GM21390 (cell line): ENCODE results near the gene FAM131C.
"Not testable (repeated sequence)": the region's sequence is repeated elsewhere in the genome, so short reads cannot be mapped to it uniquely, and the experiment has no call there.

ENCODE experiments used
- ATAC-seq: cut with Tn5 transposase; IDR thresholded peaks from one replicate; pipeline ENCODE4 v1.9.1; 2021; ENCODE audit not compliant: unreplicated experiment

Gene FAM131C

DNA sequence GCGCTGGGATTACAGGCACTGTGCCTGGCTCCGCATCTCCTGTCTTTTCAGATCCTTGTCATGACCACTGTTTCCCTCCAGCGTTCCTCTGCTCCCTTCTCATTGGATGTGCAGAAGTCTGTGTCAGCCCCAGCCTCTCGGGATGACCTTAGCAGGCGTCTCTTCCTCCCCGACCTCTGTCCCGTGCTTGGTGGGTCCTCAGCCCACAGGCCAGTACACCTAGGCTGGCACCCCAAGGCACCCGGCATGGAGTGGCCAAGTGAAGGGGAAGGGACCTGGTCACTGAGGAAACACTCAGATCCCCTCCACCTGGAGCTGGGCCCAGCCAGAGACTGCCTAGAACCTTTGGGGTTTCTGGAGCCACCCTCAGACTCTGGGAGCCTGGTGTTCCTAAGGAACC is 32.3 kb downstream of the FAM131C start:
- no peak for ATAC-seq

DNA sequence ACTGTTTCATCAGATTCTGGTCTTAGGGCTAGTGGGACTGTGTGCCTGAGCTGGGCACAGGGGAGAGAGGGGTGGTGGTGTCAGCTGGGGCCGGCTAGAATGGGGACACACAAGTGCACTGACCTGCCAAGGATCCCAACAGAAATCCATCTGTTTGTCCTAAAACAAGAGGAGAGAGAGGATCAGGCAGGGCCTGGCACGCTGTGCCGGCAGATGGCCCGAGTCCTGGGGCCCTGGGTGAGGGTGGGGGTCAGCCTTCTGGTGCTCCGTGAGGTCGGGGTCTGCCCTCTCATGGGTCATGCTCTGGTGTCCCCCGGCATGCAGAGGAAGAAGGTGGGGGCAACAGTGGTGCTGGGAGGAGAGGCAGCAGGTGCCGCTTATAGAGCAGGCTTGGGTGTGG is 33.6 kb downstream of the FAM131C start:
- ATAC-seq = not testable (repeated sequence)

DNA sequence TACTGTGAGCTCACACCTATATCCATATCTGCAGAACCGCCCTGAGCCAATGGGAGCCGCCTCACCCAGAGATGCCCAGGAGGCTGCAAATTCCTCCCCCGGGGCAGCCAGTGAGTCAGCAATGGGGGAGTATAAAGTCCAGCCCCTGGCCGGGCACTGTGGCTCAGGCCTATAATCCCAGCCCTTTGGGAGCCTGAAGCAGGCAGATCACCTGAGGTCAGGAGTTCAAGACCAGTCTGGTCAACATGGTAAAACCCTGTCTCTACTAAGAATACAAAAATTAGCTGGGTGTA is 34.9 kb downstream of the FAM131C start:
- ATAC-seq = no peak

DNA sequence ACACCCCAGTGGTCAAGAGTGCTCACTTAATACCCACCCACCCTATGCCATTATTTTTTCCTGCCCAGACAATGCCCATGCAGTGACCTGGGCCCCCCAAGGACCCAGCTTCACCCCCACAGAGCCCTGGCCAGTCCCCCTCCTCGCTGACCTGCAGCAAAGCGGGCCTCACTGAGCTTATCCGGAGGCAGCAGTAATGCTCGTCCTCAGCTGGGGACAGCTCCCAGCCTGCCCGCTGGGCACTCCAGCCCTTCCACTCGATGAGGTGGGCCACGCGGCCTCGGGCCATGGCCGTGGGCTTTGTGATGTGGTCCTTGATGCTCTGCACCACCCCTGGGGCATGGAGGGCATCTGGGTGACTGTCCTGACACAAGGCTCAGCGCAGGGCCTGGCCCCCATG is 37.0 kb downstream of the FAM131C start:
- not testable (repeated sequence) for ATAC-seq

DNA sequence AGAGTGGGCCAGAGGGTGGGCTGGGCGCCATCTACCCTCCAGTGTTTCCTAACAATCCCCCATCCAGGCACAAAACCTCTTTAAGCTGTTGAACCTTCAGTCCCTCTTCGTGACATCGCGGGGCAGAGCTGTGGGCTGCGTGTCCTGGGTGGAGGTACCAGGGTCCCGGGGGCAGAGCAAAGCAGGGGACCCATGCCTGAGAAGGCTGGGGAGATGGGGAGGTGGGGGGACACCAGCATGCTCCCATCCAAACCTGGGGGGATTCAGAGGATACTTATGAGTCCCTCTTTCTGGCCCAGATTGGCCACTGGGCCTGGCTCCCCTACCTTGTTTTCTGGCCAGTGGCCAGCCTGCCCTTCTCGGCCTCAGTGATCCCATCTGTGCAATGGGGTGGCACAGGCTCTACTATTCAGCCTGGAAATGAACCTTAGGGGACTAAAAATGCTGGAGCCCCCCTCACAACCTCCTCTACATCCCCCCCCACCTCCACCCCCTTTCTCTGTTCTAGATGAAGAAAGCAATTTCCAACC is 40.3 kb downstream of the FAM131C start:
- ATAC-seq = not testable (repeated sequence)

DNA sequence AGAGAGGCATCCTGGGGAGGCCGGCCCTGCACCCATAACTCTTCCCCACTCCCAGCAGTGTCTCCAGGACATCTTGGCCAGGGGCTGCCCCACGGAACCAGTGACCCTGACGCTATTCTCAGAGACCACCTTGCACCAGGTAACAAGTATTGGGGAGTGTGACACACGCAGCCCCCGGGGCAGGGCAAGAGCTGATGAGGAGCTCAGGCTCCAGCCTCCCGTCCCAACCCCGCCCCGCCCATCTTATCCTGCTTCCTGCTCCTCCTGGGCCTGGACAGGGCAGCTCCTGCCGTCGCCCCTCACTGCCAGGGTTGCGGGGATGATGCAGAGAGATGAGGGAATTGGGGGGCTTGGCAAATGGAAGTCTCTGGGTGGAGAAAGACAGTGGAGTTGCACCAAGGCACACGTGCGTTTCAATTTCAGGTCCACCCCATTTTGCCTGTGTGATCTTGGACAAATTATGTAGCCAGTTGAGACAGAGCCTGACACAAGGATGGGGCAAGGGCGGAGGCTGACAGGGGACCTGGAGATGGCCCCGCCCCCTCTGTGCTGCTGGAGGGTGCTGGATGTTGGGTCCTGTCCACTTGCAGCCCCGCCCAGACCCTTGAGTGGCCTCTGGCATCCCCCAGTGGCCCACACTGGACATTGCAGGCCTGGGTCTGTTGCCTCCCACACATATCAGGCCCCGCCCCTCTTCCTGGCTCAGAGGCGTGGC is 40.9 kb downstream of the FAM131C start:
- ATAC-seq = no peak

DNA sequence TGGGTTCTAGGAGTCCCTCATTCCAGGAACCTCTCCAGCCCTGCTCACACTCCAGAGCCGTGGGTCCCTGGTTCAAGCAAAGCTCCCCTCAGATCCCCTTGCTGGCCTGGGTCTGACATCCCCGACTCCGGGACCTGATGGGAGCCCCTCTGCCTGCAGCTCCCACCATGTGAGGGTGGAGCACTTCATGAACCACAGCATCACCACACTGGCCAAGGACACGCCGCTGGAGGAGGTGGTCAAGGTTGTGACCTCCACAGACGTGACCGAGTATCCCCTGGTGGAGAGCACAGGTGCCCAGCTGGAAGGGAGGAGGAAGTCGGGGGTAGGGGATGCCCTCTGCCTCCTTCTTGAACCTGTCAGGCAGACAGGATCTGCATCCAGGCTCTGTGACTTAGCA is 41.9 kb downstream of the FAM131C start:
- no peak for ATAC-seq

DNA sequence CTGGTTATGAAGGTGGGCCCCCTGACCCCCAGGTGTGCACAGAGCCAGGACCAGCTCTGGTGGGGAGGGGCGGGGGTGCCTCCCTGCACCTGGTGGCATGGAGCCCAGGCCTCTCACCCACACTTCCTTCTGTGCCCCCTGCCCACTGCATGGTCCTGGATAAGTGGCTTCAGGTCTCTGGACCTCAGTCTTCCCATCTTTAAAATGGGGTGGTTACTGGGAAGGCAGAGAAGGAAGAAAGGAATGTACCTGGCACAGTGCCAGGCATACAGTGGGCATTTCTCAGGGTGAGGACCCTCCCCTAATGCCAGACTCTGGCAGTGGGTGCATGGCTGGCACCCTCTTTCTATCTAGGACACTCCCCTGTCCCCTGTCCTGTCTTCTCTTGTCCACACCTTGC is 44.2 kb downstream of the FAM131C start:
- no peak for ATAC-seq

DNA sequence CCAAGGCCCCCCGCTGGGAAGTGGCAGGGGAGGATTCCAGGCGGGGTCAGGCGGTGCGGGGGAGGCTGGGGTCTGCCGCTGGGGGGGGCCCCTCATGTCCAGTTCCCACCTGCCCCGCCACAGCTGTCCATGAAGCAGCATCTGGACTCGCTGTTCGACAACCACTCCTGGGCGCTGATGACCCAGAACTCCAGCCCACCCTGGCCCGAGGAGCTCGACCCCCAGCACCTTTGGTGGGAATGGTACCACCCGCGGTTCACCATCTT is 44.5 kb downstream of the FAM131C start:
- not testable (repeated sequence) for ATAC-seq

DNA sequence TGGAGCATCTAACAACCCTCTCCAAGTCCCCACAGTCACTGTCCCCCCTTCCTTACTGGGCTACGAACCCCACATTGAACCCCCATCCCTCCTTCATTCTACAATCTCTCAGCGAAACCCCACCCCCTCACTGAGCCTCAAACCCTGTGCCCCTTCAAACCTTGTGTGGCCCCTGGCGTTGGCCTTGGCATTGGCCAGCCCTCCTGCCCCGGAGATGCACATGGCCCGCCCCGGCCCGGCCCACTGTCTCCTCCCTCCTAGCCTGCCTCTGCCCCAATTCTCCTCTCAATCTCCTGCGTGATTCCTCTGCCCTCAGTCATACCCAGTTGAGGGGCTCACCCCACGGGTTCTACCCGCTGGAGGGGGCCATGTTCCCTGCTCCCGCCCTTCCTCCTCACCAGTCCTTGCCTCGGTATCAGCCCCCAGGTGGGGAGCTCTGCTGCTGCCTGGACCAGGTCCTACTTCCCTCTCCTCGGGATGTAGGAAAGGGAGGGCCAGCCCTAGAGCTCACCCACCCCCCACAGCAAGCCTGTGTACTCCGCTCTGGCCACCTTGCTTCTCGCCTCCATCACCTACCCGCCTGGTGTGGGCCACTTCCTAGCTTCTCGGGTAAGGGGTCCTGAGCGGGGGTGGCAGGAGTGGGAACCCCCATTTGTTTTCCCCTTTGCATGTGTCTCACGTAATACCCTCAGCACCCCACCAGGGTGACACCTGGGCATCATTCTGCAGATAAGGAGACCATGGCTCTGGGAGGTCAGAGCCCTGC is 45.0 kb downstream of the FAM131C start:
- ATAC-seq = no peak

DNA sequence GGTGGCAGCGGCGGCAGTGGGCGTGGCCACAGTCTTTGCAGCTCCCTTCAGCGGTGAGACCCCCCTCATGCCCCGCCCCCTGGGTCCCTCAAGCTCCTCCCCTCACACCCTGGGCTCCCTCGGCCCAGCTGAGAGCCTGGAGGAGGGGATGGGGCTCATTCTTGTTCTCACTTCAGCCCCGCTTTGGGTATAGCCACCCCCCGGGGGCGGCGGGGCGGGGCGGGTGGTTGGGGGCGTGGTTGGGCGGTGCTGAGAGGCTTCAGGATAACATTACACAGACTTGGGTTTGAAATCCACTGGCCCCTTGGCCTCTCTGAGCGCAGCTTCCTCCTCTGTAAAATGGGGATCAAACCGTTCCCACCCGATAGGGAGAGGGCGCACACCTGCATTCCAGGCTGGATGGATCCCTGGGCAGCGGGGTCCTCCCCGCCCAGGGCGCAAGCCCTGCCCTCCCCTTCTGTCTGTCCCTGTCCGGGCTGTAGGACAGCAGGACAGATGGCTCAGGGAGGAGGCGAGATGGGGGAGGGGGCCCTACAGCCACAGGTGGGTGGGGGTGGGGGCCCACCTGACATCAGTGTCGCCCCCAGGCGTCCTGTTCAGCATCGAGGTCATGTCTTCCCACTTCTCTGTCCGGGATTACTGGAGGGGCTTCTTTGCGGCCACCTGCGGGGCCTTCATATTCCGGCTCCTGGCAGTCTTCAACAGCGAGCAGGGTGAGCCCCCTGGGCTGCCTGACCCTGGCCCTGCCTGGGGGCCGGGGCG is 46.5 kb downstream of the FAM131C start:
- no peak for ATAC-seq

DNA sequence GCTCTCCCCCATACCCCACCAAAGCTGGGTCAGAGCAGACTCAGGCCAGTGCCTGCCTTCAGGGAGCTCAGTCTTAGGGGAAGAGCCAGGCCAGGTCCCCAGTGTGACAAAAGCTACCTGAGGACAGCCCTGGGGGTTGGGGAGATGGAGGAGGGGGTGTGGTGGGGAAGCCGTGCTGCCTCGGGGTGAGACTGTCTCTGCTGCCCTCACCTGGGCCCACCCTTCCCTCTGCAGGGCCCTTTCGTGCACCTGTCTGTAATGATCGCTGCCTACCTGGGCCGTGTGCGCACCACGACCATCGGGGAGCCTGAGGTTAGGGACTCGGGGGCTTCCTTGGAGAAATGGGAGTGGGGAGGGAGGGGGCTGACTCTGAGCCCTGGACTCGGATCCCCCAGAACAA is 47.1 kb downstream of the FAM131C start:
- ATAC-seq = not testable (repeated sequence)

DNA sequence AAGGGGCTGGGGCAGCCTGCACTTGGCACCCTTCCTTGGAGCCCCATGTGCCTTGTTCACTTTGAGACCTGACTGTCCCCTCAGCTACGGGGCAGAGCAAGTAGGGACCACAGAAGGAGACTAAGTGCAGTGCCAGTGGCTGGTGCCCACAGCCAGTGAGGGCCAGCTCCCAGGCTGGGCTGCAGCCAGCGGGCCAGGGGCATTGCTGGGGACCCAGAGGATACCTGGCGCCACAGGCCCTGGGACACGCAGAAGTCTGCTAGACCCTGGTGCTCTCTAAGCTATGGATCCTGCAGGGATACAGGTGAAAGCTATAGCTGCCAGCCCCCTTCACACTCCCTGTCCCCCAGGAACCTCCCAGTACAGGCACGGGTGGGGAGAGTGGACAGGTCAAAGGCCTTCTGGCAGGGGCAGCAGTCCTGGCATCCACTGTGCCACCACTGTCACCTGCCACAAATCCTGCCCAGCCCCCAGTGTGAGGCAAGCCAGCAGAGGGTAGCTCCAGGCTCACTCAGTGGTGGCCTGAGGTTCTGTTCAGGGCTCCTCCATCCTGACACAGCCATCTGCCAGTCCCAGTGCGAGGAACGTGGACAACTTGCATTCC is 50.3 kb downstream of the FAM131C start:
- ATAC-seq = no peak

DNA sequence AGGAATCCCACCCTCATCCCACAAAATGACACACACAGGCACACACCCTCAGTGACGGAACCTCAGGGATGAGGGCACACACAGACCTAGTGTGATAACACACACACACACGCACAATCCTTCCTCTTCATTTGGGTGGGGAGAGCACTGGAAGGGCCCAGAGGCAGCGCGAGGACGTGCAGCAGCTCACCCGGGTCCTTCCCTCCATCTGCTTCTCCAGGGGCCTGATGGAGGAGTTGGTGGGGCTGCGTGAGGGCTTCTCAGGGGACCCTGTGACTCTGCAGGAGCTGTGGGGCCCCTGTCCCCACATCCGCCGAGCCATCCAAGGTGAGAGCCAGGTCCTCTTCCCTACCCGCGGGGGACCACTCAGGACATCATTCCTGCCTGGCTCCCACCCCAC is 51.1 kb downstream of the FAM131C start:
- no peak for ATAC-seq

DNA sequence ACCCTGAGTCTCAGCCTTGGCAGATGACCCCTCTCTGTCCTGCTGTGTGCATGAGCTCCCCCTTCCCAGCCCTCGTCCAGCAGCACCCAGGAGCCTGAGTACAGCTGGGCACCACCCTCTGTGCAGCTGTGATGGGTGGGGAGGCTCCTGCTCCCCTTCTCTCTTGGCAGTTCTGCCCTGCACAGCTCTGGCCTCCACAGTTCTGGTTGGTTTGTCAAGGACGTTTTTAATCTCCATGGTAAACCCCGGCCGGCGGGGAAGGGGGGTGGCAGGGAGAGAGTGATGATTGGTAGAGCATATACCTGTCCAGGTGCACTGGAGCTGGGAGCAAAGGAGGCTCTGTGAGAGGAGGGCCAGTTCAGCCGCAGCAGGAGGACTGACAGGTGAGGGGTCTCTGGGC is 51.8 kb downstream of the FAM131C start, which contains the start of gene CLCNKA:
Gene CLCNKA (plus strand): TSS at position 356 of the 400 bp plus-strand sequence. CDS start 584 bp downstream, outside the sequence.
- ATAC-seq = no peak

DNA sequence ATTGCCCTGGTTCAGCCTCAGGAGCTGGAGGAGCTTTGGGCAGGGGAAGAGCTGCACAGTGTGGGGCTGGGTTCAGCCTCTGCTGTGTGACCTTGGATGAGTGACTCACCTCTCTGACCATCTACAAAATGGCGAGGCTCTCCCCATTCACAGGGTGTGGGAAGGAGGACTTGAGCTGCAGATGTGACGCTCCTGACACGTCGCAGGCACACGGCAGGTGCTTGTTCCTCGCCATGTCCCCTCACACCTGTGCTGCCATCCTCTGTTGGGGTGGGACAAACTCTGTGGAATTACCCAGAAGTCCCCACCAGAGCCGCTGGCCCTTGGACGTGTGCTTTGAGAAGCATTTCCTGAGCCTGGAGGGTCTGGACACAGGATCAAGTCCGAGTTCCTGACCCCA is 52.6 kb downstream of the FAM131C start:
- not testable (repeated sequence) for ATAC-seq

DNA sequence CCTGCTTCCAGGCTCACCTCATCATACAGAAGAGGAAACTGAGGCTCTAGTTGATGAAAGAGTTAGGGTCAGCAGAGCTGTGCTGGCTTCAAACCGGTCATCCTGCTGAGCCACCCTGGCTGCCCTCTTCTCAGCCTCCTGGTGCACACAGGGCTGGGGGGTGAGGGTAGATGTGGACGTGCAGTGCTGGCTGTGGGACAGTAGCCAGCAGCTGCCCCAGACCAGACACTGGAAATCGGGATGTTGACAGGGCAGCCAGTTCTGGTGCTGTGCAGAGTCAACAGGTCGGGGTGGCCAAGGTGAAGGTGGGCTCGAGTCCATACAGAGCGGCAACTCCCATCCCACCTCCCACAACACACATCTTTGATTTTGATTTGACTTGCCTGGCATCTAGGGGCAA is 53.1 kb downstream of the FAM131C start:
- ATAC-seq = no peak

DNA sequence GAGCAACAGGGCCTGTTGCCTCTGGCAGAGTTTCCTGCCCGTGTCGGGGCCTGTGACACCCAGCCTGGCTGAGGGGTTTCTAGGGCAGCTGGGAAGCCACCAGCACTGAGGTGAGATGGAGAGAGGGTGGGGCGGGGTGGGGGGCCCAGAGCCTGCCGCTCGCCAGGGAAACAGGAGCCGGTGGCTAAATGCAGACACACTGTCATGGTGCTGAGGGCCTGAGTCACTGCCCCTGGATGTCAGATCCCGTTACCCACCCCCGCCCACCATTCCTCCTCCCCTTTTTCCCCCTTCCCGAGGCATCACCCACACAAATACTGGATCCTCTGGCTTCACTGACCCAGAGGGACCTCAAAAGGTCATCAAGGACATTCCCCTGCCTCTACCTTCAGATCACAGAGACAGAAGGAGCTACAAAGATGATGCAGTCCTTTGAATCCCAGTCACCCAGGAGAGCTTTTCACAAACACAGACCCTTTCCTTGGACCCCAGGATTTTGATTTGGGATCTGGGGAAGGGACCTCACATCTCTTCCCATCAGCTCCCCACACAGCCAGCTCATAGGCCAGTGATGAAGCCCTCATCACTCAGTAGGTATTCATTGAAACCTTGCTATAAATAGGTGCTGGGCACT is 53.7 kb downstream of the FAM131C start:
- no peak for ATAC-seq

DNA sequence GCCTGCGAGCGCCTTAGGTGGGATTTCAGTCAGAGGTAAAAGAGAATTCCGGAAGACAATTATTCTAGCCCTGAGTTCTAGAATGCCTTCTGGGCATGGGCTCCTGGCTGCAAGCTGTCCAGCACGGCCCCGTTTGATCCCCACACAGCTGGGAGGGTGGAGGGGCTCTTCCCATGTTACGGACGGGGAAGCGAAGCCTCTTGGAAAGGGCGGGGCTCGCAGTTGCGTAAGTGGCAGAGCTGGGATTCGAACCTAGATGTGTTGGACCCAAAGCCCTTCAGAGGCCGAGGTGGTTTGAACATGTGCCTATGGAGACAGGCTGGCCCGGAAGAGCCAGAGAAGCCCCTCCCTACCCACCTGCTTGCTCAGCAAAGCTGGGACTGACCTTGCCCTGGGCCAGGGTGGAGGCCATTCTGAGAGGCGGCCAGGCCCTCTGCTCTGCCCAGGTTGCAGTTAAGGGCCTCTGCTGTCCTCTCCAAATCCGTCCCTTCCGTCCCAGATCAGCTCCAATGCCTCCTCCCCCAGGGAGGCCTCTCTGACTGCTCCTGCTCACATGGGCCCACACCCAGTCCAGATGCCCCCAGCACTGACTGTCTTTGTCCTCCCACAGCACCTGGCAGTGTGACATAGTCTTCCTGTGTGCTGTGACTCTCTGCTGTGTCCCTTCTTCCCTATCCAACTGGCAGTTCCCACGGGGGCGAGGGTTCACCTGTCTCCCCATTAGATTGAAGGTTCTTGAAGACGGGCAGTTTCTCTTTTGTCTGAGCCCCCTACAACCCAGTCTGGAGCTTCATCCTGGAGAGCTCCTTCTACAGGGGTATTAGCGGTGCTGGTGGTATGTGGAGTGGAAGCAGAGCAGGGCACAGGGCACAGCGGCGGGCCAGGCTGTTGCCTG is 54.5 kb downstream of the FAM131C start:
- ATAC-seq = no peak

DNA sequence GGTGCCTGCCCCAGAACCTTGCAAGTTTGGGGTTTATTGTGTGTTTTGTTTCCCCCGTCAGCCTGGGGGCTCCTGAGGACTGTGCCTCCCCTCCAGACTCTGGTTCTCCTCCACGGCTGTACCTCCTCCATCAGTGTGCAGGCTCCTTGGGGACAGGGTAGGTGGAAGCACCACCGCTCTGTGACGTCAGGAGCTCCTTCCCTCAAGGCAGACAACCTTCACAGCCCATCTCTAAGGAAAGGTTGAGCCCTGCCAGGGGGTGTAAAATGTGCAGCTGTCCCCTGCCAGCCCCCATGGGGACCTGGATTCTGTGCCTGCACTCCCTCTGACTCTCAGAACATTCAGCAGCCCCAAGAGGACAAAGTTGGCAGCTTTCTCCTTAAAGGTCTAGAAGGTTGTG is 55.1 kb downstream of the FAM131C start:
- no peak for ATAC-seq
